COLO668 (cell line): ENCODE measurements around the gene AFMID.
"Not testable (repeated sequence)": the region's sequence is repeated elsewhere in the genome, so short reads cannot be mapped to it uniquely, and the experiment has no call there.

Experiments
- DNase-seq: peaks from one replicate; lab custom pipeline; 2025; ENCODE audit not compliant: unreplicated experiment; lab: John Stamatoyannopoulos, UW

AFMID gene, protein sequence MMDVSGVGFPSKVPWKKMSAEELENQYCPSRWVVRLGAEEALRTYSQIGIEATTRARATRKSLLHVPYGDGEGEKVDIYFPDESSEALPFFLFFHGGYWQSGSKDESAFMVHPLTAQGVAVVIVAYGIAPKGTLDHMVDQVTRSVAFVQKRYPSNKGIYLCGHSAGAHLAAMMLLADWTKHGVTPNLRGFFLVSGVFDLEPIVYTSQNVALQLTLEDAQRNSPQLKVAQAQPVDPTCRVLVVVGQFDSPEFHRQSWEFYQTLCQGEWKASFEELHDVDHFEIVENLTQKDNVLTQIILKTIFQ

DNA sequence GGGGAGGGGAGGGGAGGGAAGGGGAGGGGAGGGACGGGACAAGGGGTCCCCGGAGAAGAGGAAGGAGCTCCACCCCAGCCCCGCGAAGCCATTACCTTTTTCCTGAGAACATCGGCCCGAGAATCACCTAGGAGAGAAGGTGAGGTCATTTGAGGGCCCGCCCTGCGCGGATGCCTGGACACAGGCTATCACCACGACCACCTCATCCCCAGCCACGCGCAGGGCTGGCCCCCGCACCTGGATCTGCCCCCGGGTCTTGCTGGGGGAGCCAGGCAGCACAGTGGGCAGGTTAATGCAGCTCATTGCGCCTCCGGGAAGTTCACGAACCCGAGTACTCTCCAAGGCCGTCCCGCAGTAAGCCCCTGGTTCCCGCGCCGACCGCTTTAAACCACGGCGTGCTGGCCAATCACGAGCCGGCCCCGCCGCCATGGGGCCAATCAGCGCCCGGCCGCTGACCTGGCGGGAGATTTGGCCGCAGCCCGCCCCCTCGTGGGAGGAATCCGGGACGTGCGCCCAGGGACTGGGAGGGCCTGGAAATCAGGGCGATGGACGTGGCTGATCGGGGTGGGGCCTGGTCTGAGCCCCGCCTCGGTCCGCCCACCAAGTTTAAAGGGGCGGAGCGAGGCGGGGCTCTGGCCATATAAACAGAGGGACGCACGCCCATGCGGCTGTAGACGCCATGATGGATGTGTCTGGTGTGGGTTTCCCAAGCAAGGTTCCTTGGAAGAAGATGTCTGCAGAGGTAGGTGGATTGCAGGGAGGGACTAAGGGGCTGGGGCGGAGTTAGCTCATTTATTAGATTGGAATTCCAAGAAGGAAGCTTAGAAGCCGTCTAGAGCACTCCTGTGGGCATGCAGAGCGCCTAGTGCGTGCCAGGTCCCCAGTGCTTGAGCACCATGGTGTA is at the start of gene AFMID, which contains the start of gene TK1:
TSS of gene AFMID (plus strand) at position 671 of the 904 bp plus-strand sequence. CDS start at position 680, 9 bp downstream.
TSS of gene TK1 (minus strand) at position 361 of the 904 bp plus-strand sequence. CDS start at position 303, 58 bp downstream.
- peak; percentile 94 for DNase-seq

DNA sequence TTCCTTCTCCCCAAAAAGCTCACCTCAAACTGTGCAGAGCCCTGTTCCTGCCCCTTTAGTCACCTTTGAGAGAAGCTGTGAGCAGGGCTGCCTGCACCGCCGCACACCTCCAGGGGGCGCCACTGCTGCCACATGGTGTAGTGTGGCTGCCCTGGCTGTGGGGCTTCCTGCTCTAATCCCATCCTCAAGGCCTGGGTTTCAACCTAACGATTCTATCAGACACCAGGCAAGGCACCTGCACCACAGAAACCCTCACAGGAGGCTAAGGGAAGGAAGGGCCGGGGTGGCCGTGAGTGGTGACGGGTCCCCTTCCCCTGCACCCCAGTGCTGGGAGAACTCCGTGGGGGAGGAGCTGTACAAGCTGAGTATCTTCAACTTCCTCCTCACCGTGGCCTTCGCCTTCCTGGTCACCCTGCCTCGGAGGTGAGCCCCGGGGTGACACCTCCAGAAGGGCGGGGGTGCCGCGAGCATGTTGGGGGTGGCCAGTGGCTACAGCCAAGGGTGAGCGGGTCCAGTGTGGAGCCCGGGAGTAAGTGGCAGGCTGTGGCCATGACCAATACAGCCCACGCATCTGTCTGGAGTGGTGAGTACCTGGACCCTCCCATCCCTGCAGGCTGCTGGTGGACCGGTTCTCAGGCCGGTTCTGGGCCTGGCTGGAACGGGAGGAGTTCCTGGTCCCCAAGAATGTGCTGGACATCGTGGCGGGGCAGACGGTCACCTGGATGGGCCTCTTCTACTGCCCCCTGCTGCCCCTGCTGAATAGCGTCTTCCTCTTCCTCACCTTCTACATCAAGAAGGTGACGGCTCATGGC is 49.6 kb upstream of the AFMID start:
- DNase-seq, result no peak

GRCh38 chr17:78138204-78139060 is 48.7 kb upstream of the AFMID start:
- no peak for DNase-seq

DNA sequence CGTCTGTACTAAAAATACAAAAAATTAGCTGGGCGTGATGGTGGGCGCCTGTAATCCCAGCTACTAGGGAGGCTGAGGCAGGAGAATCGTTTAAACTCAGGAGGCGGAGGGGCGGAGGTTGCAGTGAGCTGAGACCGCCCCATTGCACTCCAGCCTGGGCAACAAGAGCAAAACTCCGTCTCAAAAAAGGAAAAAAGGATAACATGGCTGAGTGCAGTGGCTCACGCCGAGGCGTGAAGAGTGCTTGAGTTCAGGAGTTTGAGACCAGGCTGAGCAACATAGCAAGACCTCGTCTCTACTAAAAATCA is 47.3 kb upstream of the AFMID start:
- DNase-seq, result not testable (repeated sequence)

DNA sequence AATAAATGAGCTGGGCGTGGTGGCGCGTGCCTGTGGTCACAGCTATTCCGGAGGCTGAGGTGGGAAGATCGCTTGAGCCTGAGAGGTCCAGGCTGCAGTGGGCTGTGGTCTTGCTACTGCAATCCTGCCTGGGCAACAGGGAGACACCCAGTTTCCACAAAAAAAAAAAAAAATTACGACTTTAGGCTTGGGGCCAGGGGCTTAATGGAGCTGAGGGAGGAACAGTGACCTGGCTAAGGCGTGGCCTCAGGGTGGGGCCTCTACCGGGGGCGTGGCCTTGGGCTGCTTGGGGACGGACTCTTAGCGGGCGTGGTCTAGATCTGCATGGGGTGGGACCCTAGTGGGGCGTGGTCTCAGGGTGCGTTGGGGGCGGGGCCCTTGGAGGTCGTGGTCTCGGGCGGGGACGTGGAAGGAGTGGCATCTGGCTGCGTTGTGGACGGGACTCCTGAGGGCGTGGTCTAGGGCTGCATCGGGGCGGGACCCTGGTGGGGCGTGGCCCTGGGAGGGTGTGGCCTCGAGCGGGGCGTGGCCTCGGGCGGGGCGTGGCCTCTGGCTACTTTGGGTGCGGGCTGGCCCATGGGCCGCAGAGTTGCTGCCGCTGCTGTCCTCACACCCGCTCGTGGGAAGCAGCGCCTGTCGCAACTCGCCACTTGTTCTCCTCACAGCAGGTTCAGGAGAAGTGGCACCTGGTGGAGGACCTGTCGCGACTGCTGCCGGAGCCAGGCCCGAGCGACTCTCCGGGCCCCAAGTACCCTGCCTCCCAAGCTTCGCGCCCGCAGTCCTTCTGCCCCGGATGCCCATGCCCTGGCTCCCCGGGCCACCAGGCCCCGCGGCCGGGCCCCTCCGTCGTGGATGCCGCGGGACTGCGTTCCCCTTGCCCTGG is 46.8 kb upstream of the AFMID start:
- DNase-seq, result peak; percentile 69

GRCh38 chr17:78141437-78142118 is 45.6 kb upstream of the AFMID start:
- no peak for DNase-seq

- DNase-seq, result peak; percentile 74
Observed at GRCh38 chr17:78142119-78142861, 44.9 kb upstream of the AFMID start.

DNA sequence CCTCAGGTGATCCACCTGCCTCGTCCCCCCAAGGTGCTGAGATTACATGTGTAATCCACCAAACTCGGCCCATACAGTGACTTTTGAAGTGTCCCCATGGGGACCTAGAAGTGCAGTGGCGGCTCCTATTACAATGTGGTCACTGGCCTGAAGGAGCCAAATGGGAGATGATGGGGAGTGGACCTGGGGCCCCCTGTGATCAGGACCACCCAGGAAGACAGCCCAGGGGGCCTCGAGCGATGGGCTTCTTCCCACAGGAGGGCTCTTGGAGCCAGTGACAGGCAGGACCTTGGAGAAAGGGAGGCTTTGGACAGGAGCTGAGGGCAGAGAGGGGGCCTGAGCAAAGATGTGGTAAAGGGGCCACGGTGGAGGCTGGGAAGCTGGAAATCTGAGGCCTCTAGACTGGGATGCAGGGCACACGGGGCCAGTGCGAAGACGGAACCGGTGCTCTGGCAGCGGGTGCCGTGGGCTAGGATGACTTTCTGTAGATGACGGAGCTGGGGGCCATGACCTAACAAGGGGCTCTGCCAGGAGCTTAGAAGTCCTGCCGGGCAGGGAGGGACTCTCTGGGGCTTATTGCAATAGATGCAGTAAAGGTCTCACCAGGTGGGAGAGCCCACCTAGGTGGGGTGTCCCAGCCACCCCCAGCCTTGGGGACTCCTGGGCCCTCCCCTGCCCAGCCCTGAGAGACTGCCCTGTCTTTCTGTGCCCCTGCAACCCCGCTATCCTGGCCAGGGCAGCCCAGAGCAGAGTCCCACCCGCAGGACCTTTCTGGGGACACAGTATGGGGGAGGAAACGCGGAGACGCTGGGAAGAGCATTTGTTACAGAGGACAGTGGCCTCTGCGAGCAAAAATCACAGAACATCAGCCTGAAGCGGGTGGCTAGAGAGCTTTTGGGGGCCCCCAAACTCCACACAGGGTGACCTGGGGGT is 43.7 kb upstream of the AFMID start:
- DNase-seq, result no peak

- DNase-seq, result no peak
Observed at GRCh38 chr17:78144147-78144719, 42.9 kb upstream of the AFMID start.

DNA sequence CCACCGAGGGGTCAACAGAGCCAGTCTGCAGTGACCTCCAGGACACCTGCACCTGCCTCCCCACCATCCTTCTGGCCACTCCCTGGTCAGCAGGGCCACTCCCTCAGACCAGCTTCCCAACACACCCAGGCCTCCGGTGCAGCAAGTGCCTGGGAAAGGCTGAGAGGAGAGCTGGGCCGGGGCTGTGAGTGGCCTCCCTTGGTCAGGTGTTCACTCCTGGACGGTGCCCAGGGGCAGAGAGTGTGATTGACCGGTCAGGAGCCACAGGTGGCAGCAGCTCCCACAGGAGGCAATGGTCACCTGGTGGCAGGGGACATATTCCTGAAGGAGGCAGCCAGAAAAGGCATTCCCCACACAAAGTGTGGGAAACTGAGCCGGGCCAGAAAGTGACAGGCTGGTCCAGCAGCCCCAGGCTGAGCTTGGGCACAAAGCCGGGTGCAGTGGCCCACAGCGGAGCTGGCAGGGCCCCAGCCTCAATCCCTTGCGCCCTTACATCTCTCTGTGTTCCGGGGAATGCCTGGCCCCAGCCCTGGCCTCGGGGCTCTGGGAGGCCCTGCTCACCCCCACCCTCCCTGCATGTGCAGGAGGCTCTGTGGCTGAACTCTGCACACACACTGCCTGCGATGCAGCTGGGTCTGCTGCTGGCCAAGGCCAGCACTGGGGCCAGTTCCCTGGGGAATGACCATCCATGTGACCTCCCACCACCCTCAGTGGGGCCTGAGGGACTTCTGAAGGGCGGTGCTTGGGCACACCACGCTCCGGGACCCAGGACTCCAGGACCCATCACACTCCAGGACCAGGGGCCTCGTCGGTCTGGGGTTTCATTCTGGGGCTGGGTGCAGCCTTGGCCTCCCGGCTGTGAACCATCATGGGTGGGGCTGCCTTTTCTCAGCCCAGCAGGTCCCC is 42.2 kb upstream of the AFMID start:
- DNase-seq, result no peak

DNA sequence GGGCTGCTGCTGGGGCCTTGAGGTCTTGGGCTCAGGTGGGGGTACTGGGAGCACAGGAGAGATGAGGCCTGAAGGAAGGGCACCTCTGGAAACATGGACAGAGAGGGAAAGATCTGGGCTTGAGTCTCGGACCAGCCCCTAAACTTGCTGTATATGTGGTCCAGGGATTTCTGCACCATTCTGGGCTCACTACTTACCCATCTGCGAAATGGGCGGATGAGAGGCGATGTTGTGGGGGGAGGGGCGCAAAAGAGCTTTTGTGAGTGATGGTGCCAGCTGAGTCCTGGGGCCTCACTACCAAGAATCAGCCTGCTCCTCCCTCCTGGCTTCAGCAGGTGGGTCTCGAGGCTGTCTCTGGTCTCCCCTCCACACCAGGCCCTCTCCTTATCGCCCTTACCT is 40.7 kb upstream of the AFMID start:
- DNase-seq, result no peak

GRCh38 chr17:78146881-78147280 is 40.3 kb upstream of the AFMID start:
- DNase-seq, result no peak

DNA sequence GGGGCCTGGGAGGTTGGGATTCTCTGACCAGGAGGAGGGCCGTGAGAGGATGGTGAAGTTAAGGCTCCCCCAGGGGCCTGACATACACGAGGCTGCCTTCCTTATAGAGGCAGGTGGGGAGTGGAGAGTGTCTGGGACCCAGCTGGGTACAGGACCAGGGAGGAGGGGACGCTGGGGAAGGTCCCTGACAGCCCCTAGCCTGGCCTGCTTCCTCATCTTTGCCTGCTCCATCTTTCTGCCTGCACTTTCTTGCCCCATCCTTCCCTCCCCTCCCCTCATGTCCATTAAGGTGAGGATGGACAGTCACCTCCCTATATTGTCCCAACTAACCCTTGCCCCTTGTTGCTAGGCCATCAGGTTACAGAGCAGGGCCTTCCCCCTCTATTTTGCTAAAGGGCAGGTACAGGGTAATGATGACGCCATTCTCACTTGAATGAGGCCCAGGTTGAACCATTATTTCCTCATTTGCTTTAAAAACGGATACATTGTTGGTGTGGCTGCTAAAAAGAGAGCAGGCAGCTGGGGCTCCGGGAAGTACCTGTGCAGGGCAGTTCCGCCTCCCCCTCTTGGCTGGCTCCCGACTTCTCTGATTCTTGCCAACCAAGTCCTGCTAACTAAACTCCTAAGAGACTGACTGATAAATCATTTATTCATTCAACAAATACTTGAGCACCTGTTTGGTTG is 39.7 kb upstream of the AFMID start:
- DNase-seq, result no peak

DNA sequence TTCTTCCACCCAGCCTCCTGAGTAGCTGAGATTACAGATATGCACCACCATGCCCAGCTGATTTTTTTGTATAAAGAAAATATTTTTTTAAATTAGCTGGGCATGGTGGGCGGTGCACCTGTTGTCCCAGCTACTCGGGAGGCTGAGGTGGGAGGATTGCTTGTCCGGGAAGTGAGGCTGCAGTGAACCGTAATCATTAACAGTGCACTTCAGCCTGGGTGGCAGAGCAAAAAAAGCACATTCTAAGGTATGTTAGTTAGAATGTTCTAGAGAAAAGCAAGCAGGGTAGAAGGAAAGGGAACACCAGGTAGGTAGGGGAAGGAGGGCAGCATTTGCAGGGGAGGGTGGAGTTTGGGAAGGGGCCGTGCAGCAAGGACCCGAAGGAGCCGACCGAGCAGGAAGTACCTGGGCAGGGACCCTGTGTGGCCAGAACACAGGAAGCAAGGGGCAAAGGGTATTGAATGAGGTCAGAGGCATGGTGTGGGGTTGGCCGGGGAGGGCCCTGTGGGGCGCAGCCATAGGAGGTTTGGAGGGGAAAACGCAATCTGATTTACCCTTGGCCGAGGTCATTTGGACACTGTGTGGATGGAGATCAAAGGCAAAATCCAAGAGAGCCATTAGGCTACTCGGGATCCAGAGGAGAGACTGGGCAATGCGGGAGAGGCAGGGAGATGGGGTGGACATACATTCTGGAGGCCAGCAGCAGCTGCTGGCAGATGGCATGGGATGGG is 38.7 kb upstream of the AFMID start:
- DNase-seq, result no peak
